Thyroid gland (tissue), 4 donors: ENCODE data around the gene ZBP1. TPM values are rescaled to one million over a fixed set of nuclear protein-coding genes. Genes with fewer than 3 reads are reported as not detected.
A peak's percentile ranks its signal among the peaks of the same experiment; 100 is the strongest.

Source experiments
- DNase-seq, 2 donors: peaks; one replicate each; pipeline ENCODE4 v3.0.0-alpha.2; 2019
- H3K27ac ChIP-seq, 3 donors: fragments of 200-600 bp; sonication (generic); 1 replicate in 2 of 3; 2 replicates in 1 of 3; pipeline ENCODE4 v1.5.1; 2016 to 2019; ENCODE audit warnings: mild to moderate bottlenecking in 1 of 3, moderate library complexity in 1 of 3
- H3K27me3 ChIP-seq: fragments of 200-600 bp; sonication (generic); one replicate; pipeline ENCODE4 v1.5.1; 2019
- H3K36me3 ChIP-seq, 2 donors: fragments of 200-600 bp; sonication (generic); one replicate each; pipeline ENCODE4 v1.5.1; 2016 to 2019
- H3K4me1 ChIP-seq, 2 donors: fragments of 200-600 bp; sonication (generic); one replicate each; pipeline ENCODE4 v1.5.1; 2017 to 2019
- H3K4me3 ChIP-seq, 3 donors: fragments of 200-600 bp; sonication (generic); replicated peaks in 1 of 3; 1 replicate in 2 of 3; 2 replicates in 1 of 3; pipeline ENCODE4 v1.5.1; 2016; ENCODE audit warnings: mild to moderate bottlenecking in 1 of 3
- H3K9me3 ChIP-seq: fragments of 200-600 bp; sonication (generic); one replicate; pipeline ENCODE4 v1.5.1; 2017
- POLR2A ChIP-seq, 2 donors: fragments of 450-650 bp; IDR thresholded peaks; one replicate each; pipeline ENCODE4 v1.6.1; 2017; ENCODE audit warnings: antibody characterized with exemption in 2 of 2, mild to moderate bottlenecking in 2 of 2, moderate library complexity in 1 of 2
- WGBS, 2 donors: methylation state at CpG; one replicate each; pipeline ENCODE4 v1.1.5; 2017; 5-methylcytosine and 5-hydroxymethylcytosine counted together
- intact Hi-C: fragments of 100-400 bp; cut with DNase I; formaldehyde crosslinking; loops from one replicate; pipeline ENCODE4 v1.15.1; 2023
- total RNA-seq, 4 donors: library from RNA; depleted of rRNA; stranded (reverse); fragments of >200 nt; gene quantifications; one replicate each; pipeline ENCODE4 v1.2.3, GENCODE V29; 2016
- TF ChIP-seq, protein P1 (sequence below), 6 experiments: fragments of 200-600 bp in 3 of 6; fragments of 450-650 bp in 3 of 6; sonication (generic) in 3 of 6; IDR thresholded peaks; one replicate each; pipeline ENCODE4 v1.5.1; 2016 to 2019; ENCODE audit warnings: antibody characterized with exemption in 6 of 6, mild to moderate bottlenecking in 2 of 6, inconsistent platforms in 1 of 6, moderate library complexity in 1 of 6

ZBP1 gene
- total RNA-seq, 4 donors from 2014 or later, result 0.33 to 1.5 (median 0.34) TPM; not detected in 1

DNA sequence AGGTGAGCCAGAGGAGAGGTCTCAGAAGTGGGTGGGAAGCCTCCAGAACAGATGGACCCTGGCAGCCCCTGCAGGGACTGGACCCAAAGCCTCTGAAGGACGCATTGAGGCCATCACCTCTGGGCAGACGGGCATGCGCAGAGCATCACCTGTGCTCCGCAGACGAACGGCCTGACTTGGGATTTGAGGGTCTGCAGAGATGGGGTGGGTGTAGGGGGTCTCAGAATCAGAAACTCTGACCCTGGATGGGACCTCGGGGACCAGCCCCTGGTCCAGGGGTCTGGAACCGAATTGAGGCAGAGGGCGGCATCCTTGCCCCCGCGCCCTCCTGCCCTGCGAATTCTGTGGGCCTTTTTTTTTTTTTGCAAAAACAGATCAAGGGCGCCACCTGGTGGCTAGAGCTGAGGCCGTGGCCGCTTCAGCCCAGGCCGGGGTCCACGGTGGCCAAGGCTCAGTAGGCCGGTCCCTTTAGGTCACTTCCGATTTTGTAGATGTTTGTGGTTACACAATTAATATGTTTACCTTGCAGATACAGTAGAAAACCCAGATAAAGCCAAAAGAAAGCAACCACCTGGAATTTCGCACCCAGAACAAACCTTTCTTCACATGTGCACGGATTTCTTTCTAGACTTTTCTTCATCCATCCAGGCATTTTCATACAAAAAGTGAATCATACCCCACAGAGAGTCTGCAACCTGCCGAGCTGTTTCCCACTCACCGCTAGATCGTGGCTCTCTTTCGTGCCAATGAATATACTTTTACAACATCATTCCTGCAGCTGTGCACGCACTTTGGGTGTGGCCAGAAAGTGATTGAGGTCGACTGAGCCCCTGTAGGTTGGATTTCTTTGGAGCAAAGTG is 25.9 kb downstream of the ZBP1 start:
- H3K36me3 ChIP-seq, result no peaks in the 10 kb centered on the region
- H3K4me1 ChIP-seq, result peaks cover 2 to 7% of the 10 kb centered on the region in 2 donors
- H3K4me3 ChIP-seq, result no peak overlapping the region
- TF ChIP-seq, protein P1, sequence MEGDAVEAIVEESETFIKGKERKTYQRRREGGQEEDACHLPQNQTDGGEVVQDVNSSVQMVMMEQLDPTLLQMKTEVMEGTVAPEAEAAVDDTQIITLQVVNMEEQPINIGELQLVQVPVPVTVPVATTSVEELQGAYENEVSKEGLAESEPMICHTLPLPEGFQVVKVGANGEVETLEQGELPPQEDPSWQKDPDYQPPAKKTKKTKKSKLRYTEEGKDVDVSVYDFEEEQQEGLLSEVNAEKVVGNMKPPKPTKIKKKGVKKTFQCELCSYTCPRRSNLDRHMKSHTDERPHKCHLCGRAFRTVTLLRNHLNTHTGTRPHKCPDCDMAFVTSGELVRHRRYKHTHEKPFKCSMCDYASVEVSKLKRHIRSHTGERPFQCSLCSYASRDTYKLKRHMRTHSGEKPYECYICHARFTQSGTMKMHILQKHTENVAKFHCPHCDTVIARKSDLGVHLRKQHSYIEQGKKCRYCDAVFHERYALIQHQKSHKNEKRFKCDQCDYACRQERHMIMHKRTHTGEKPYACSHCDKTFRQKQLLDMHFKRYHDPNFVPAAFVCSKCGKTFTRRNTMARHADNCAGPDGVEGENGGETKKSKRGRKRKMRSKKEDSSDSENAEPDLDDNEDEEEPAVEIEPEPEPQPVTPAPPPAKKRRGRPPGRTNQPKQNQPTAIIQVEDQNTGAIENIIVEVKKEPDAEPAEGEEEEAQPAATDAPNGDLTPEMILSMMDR (IDR thresholded peaks at IDR 0.05), result peak; percentile 47 to 86 (median 64)
- TF ChIP-seq POLR2A (IDR thresholded peaks at IDR 0.05), result no peak
- peak; percentile 47 to 50 for DNase-seq
- H3K27me3 ChIP-seq, result no peaks in the 10 kb centered on the region
- H3K27ac ChIP-seq, result no peak overlapping the region
- no peaks in the 10 kb centered on the region for H3K9me3 ChIP-seq
- intact Hi-C loops, result loop anchor here (10.0 kb wide), 1 partner anchor 210 kb away; no protein-coding TSS in a partner anchor
- 42 to 44% methylated on average over 24 to 25 of the region's 27 CpGs for WGBS, 2 donors

DNA sequence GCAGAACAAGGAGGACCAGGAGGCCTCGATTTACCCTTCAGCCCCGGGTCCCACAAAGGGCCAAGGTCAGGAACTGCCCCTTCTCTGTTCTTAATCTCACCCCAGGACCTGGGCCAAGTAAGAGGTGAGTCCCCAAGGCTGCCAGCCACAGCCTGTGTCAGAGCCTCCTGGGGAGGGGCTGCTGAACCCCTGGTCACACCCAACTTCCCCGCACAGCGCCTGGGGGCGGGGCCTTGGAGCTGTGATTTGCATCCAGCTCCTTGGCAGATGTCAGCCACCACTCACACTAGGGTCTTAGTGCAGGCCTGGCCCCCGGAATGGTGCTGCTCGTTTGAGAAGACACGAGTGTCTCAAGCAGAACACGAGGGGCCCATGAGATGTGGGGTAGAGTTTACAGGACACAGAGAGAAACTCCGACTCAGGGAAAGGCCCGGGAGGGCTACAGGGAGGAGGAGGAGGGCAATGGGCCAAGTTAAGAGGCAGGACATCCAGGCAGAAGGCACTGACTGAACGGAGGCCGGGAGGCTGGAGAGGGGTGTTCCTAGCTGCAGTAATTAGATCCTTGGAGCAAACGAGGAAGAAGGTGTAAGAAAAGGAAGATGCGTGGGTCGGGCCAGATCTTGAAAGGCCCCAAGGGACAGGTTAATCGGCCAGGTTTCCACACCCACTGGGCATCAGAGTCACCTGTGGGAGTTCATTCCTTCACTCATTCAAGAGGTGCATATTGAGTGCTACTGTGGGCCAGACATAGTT is 26.9 kb downstream of the ZBP1 start:
- intact Hi-C loops, result loop anchor here (2.0 to 10.0 kb wide), 2 partner anchors 79 to 209 kb away; no protein-coding TSS in a partner anchor
- no peaks in the 10 kb centered on the region for H3K27me3 ChIP-seq
- H3K4me1 ChIP-seq, result peaks cover 2 to 7% of the 10 kb centered on the region in 2 donors
- no peak overlapping the region for H3K4me3 ChIP-seq
- no peaks in the 10 kb centered on the region for H3K9me3 ChIP-seq
- no peak for TF ChIP-seq POLR2A (IDR thresholded peaks at IDR 0.05)
- TF ChIP-seq, protein P1 (IDR thresholded peaks at IDR 0.05), result no peak
- 59 to 65% methylated on average over 13 to 17 of the region's 17 CpGs for WGBS, 2 donors
- no peaks in the 10 kb centered on the region for H3K36me3 ChIP-seq
- no peak overlapping the region for H3K27ac ChIP-seq
- no peak for DNase-seq

- Histone ChIP-seq H3K4me3 (no peak overlapping the region), H3K9me3 (no peaks in the 10 kb centered on the region), H3K27me3 (no peaks in the 10 kb centered on the region), H3K36me3 (no peaks in the 10 kb centered on the region), H3K27ac (no peak overlapping the region), H3K4me1 (peaks cover 2 to 7% of the 10 kb centered on the region in 2 donors)
- no peak for DNase-seq
- no peak for TF ChIP-seq POLR2A (IDR thresholded peaks at IDR 0.05)
- TF ChIP-seq, protein P1 (IDR thresholded peaks at IDR 0.05), result no peak
- intact Hi-C loops, result loop anchor here (2.0 to 10.0 kb wide), 2 partner anchors 78 to 208 kb away; no protein-coding TSS in a partner anchor
- 87 to 90% methylated on average over 16 to 22 of the region's 22 CpGs for WGBS, 2 donors
Measured at GRCh38 chr20:57592263-57593092, 27.7 kb downstream of the ZBP1 start.

DNA sequence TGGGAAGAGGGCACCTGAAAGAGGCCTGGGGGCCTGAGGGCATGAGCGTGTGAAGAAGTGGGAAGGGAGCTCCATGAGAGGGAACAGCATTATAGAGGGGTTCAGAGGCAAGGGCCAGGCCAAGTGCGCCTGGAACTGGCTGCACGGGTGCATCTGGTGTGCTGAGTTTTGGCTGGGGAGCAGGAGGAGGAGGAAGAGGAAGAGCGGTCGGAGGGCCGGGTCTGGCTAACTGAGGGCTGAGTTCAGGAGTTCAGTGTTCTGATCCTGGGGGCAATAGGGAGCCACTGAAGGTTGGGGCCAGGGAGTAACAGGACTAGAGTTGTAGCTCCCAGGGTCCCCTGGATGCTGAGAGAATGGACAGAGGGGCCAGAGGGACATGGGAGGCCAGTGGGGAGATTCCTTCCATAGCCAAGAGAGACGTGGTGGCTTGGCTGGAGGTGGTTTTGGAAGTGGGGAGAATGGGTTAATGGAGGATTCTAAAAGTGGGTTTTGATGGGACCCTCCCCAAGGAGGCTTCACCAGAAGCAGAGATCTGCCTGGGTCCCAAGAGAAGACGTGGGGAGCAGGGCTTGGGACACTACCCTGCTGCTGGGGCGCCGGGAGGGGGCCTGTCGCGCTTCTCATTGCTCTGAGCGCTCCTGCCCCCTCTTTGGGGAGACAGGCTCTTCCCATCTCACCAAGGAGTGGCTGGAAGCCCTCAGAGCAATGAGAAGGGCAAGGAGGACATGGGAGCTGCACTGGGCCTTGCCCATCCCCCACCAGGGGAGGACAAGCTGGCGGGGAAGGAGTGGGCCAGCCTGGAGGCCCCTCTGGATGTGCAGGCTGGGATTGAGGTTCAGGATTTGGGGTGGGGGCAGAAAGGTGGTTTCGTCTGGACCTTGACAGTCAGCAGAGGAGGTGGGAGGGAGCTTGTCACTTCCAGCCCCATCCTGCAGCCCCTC is 28.7 kb downstream of the ZBP1 start:
- DNase-seq, result no peak
- Histone ChIP-seq H3K9me3 (no peaks in the 10 kb centered on the region), H3K27me3 (no peaks in the 10 kb centered on the region), H3K36me3 (no peaks in the 10 kb centered on the region), H3K4me3 (no peak overlapping the region), H3K27ac (no peak overlapping the region), H3K4me1 (peaks cover 0 to 2% of the 10 kb centered on the region in 2 donors)
- intact Hi-C loops, result loop anchor here (2.0 to 10.0 kb wide), 2 partner anchors 77 to 207 kb away; no protein-coding TSS in a partner anchor
- WGBS, 2 donors, result 88 to 93% methylated on average over 15 of the region's 15 CpGs
- TF ChIP-seq, protein P1 (IDR thresholded peaks at IDR 0.05), result no peak
- no peak for TF ChIP-seq POLR2A (IDR thresholded peaks at IDR 0.05)
